Right renal cortex interstitium (tissue), 3 donors: ENCODE results near the gene QRICH2. TPM values are rescaled to one million over a fixed set of nuclear protein-coding genes. Genes with fewer than 3 reads are reported as not detected.
"Not testable (repeated sequence)": the region's sequence is repeated elsewhere in the genome, so short reads cannot be mapped to it uniquely, and the experiment has no call there.

Source experiments
- DNase-seq, 3 donors: peaks; one replicate each; pipeline ENCODE4 v3.0.0-alpha.2; 2013; ENCODE audit warnings: low read depth in 3 of 3, low spot score in 2 of 3
- polyA plus RNA-seq, 3 donors: library from polyadenylated mRNA; unstranded; fragments of 120-200 nt; gene quantifications; one replicate each; pipeline ENCODE4 v1.2.1, GENCODE V29; 2013; ENCODE audit not compliant: insufficient read length in 3 of 3

The QRICH2 gene
- polyA plus RNA-seq, 3 donors = 4.2 to 5.0 (median 5.0) TPM

- no peak for DNase-seq
Observed at GRCh38 chr17:76333673-76334505, 25.8 kb upstream of the QRICH2 start.

- no peak for DNase-seq
Observed at GRCh38 chr17:76331083-76331482, 23.0 kb upstream of the QRICH2 start.

- DNase-seq = no peak
Observed at GRCh38 chr17:76329664-76330063, 21.6 kb upstream of the QRICH2 start.

- no peak for DNase-seq
Observed at GRCh38 chr17:76327696-76328095, 19.6 kb upstream of the QRICH2 start.

- DNase-seq = no peak
Observed at GRCh38 chr17:76326306-76326705, 18.2 kb upstream of the QRICH2 start.

DNA sequence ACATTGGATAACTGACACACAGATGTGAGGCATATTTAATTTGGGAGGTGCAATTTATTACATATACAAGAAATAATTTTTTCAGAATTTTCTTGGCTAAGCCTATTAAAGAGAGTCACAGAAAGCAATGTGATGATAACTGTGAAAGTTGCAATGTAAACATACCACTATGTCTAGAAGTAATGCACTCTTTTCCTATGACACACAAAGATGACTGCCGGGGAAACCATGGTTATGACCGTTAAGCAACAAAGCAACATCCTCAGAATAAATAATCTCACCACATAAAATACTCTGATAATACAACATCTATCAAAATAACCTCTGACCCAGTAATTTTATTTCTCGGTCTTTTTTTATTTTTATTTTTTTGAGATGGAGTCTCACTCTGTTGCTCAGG is 10.5 kb upstream of the QRICH2 start:
- DNase-seq = no peak

- no peak for DNase-seq
Observed at GRCh38 chr17:76317535-76317934, 9.5 kb upstream of the QRICH2 start.

DNA sequence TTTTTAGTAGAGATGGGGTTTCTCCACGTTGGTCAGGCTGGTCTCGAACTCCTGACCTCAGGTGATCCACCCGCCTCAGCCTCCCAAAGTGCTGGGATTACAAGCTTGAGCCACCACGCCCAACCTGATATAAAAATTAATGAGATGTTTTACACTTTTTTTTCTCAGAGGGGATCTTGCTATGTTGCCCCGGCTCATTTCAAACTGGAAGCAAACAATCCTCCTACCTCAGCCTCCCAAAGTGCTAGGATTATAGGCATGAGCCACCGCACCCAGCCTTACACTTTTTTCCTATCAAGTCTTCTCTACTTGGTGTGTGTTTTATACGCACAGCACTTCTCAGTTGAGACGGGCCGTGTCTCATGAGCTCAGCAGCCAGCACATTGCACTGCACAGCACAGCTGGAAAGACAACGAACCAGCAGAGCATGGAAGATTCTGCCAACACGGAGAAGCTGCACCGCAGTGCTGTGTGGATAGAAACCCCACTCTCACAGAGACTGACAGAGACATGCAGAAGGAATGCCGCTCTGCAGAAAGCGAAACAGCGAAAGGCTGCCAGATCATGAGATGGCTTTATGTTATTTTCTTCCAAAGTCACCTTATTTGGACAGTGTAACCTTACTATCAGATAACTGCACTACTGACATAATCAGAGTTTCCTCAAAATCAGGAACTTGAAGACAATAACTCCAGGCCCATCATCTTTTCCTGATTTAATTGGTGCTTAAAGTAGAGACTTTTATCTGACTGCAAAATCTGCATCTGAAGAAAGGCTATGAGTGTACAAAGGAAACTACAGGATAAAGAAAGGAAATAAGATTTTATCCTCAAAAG is 6.5 kb upstream of the QRICH2 start:
- no peak for DNase-seq

DNA sequence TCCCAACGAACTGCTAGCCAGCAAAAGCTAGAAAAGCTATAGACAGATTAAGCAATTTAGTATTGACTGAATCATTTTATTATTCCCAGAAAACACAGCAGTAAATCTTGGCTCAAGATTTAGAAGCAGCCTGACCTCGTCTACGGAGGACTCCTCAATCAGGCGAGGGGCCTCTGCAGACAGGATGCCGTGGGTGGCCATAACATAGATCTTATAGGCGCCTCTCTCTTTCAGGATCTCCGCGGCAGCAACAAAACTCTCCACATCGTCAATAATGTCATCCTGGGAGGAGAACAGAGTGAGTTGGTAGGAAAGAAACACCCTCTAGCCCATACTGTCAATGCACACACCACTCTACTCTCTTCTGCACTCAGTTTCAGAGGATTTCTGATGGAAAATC is 4.7 kb upstream of the QRICH2 start:
- no peak for DNase-seq

GRCh38 chr17:76309461-76309860 is 1.4 kb upstream of the QRICH2 start:
- DNase-seq = no peak

GRCh38 chr17:76307299-76307965 is 644 bp downstream of the QRICH2 start:
- no peak for DNase-seq

- DNase-seq = not testable (repeated sequence)
Observed at GRCh38 chr17:76305135-76305454, 3.0 kb downstream of the QRICH2 start.

GRCh38 chr17:76304226-76305134 is 3.6 kb downstream of the QRICH2 start:
- DNase-seq = no peak

- DNase-seq = no peak
Observed at GRCh38 chr17:76297436-76297835, 10.6 kb downstream of the QRICH2 start.

DNA sequence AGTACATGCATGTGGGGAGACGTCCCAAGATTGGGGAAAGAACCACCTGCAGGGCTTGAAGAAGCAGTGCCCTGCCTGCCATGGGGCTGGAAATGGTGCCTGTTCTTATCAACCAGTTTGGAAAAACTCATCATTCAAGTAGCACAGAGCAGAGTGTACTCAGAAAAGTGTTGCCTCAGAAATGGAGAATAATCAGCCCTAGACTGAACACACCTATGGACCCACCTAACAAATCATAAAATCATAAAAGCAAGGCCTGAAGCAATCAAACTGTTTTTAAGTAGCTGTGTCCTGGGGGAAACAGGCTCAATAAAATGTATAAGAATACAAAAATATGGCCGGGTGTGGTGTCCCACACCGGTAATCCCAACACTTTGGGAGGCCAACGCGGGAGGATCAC is 11.2 kb downstream of the QRICH2 start:
- DNase-seq = no peak

- no peak for DNase-seq
Observed at GRCh38 chr17:76296186-76296585, 11.9 kb downstream of the QRICH2 start.

DNA sequence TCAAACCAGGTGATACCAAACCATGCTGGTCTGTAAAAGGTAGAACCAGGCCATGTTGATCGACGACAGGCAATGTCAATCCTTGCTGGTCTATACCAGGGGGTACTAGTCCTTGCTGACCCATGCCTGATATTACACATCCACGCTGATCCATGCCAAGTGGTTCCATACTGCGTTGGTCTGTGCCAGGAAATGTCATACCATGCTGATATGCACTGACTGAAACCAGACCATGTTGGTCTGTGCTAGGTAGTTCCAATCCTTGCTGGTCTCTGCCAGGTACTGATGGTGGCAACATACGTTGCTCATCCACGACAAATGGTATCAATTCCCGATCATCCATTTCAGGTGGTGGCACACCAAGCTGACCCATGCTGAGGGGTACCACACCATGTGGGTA is 15.0 kb downstream of the QRICH2 start:
- DNase-seq = no peak

GRCh38 chr17:76292567-76292966 is 15.5 kb downstream of the QRICH2 start:
- DNase-seq = no peak

DNA sequence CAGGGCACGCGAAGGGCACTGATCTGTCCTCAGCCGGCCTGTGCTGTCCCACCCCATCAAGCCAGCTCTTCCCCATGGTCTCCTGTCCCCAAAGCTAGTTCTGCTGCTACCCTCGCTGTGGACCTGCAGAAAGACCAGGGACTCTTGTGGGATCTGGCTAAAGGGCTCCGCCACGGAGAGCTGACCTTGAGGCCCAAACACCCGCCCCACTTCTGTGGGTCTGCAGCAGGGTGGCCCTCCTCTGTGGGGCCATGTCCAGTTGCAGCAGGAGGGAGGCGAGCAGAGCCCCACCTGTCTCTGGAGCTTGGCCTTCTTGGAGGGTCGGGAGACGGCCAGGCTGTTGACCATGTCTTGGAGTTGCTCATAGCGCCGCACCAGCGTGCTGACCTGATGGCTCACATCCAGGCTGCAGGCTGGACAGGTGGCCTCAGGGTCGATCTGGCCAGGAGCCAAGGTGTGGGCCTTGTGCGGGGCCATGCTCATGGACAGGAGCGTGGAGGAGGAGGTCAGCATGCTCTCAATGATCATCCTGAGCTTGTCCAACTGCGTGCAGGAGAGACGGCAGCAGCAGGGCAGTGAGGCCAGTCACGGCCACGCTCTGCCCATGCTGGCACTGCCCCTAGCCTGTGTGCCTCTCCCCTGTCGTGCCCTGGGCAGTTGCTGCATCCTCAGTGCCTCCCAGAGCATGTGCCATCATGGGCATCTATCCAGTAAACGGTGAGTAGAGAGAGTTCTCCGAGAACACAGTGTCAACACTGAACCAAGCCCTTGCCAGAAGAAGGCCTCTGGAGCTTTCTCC is 26.3 kb downstream of the QRICH2 start:
- no peak for DNase-seq

DNA sequence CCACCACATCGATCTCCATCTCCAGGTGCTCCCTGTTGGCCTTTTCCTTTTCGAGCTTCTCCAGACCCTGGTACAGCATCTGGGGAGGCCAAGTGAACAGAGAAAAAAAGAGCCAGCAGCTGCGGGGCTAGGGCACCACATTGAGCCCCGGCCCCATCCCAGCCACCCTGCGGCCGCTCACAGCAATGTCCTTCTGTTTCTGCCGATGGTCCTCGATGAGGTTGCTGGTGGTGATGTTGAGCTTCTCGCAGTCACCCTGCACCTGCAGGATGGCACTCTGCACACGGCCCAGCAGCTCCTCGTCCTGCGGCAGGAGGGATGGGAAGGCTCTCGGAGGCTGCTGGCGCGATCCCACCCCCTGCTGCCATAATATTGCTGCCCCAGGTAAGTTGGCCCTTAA is 27.4 kb downstream of the QRICH2 start:
- no peak for DNase-seq
